Sigmoid colon (tissue), 4 donors: ENCODE measurements around the gene SIK3.

Experiments used
- POLR2A ChIP-seq, 2 donors: fragments of 450-650 bp; IDR thresholded peaks; one replicate each; pipeline ENCODE4 v1.6.1; 2016; ENCODE audit warnings: antibody characterized with exemption in 2 of 2, mild to moderate bottlenecking in 2 of 2, moderate library complexity in 2 of 2
- POLR2AphosphoS5 ChIP-seq, 4 donors: sonication (generic); formaldehyde crosslinking; IDR thresholded peaks; one replicate each; pipeline ENCODE4 v1.6.1; 2017; ENCODE audit warnings: antibody characterized with exemption in 4 of 4
- TF ChIP-seq, protein P1 (sequence below), 4 experiments: fragments of 450-650 bp in 3 of 4; fragments of 200-600 bp in 1 of 4; IDR thresholded peaks; one replicate each; pipeline ENCODE4 v1.5.1; 2016 to 2019; ENCODE audit warnings: antibody characterized with exemption in 4 of 4, mild to moderate bottlenecking in 3 of 4, moderate library complexity in 2 of 4

DNA sequence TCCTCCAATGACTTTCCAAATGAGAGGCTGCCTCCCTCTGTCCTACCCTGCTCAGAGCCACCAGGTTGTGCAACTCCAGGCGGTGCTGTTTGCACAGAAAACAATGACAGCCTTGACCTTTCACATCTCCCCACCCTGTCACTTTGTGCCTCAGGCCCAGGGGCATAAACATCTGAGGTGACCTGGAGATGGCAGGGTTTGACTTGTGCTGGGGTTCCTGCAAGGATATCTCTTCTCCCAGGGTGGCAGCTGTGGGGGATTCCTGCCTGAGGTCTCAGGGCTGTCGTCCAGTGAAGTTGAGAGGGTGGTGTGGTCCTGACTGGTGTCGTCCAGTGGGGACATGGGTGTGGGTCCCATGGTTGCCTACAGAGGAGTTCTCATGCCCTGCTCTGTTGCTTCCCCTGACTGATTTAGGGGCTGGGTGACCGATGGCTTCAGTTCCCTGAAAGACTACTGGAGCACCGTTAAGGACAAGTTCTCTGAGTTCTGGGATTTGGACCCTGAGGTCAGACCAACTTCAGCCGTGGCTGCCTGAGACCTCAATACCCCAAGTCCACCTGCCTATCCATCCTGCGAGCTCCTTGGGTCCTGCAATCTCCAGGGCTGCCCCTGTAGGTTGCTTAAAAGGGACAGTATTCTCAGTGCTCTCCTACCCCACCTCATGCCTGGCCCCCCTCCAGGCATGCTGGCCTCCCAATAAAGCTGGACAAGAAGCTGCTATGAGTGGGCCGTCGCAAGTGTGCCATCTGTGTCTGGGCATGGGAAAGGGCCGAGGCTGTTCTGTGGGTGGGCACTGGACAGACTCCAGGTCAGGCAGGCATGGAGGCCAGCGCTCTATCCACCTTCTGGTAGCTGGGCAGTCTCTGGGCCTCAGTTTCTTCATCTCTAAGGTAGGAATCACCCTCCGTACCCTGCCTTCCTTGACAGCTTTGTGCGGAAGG is 265.6 kb downstream of the SIK3 start:
- TF ChIP-seq, protein P1, sequence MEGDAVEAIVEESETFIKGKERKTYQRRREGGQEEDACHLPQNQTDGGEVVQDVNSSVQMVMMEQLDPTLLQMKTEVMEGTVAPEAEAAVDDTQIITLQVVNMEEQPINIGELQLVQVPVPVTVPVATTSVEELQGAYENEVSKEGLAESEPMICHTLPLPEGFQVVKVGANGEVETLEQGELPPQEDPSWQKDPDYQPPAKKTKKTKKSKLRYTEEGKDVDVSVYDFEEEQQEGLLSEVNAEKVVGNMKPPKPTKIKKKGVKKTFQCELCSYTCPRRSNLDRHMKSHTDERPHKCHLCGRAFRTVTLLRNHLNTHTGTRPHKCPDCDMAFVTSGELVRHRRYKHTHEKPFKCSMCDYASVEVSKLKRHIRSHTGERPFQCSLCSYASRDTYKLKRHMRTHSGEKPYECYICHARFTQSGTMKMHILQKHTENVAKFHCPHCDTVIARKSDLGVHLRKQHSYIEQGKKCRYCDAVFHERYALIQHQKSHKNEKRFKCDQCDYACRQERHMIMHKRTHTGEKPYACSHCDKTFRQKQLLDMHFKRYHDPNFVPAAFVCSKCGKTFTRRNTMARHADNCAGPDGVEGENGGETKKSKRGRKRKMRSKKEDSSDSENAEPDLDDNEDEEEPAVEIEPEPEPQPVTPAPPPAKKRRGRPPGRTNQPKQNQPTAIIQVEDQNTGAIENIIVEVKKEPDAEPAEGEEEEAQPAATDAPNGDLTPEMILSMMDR (IDR thresholded peaks at IDR 0.05): no peak
- no peak for TF ChIP-seq POLR2AphosphoS5 (IDR thresholded peaks at IDR 0.05)
- TF ChIP-seq POLR2A (IDR thresholded peaks at IDR 0.05): no peak
